Retinal pigment epithelial cell (primary cell): Measurements from ENCODE around the gene LRRTM4.
"Not testable (repeated sequence)": the region's sequence is repeated elsewhere in the genome, so short reads cannot be mapped to it uniquely, and the experiment has no call there.

Experiments
- DNase-seq: peaks from one replicate; pipeline ENCODE4 v3.0.0-alpha.2; 2010; ENCODE audit warnings: low read depth
- H3K4me3 ChIP-seq: 2 replicates; pipeline ENCODE4 v1.5.1; 2011; ENCODE audit warnings: mild to moderate bottlenecking, low read length, control low read depth, moderate library complexity
- TF ChIP-seq, protein P1 (sequence below): conservative IDR thresholded peaks from 2 replicates; pipeline ENCODE4 v1.5.1; 2011; ENCODE audit warnings: low read depth, low read length, control low read depth, inconsistent platforms

The LRRTM4 gene

DNA sequence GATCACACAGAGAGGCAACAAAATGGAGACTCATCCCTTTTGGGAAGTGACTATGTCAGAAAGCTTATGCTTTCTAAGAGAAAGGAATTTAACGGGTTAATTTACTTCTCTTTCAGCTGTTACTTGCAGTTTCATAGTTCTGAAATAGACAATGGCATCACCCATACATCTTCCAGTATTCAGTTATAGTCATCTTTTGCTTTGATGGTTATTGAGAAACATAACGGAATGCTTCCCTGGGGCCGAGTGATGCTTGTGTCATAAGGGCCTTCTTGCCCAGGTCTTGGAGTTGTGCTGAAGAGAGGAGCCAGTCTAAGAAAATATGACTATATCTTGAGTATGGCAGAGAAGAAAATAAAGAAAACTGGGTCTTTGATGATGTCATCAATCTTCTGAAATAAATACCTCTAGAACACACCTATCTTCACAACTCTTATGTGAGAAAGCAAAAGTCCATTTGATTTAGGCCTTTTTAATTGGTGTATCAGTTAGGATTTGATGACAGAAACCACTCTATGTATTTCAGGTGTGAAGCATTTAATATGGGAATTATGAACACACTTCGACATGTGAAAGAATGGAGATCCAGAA lies 328.2 kb downstream of the LRRTM4 start:
- H3K4me3 ChIP-seq: no peak overlapping the region
- TF ChIP-seq, protein P1, sequence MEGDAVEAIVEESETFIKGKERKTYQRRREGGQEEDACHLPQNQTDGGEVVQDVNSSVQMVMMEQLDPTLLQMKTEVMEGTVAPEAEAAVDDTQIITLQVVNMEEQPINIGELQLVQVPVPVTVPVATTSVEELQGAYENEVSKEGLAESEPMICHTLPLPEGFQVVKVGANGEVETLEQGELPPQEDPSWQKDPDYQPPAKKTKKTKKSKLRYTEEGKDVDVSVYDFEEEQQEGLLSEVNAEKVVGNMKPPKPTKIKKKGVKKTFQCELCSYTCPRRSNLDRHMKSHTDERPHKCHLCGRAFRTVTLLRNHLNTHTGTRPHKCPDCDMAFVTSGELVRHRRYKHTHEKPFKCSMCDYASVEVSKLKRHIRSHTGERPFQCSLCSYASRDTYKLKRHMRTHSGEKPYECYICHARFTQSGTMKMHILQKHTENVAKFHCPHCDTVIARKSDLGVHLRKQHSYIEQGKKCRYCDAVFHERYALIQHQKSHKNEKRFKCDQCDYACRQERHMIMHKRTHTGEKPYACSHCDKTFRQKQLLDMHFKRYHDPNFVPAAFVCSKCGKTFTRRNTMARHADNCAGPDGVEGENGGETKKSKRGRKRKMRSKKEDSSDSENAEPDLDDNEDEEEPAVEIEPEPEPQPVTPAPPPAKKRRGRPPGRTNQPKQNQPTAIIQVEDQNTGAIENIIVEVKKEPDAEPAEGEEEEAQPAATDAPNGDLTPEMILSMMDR: no peak
- no peak for DNase-seq

DNA sequence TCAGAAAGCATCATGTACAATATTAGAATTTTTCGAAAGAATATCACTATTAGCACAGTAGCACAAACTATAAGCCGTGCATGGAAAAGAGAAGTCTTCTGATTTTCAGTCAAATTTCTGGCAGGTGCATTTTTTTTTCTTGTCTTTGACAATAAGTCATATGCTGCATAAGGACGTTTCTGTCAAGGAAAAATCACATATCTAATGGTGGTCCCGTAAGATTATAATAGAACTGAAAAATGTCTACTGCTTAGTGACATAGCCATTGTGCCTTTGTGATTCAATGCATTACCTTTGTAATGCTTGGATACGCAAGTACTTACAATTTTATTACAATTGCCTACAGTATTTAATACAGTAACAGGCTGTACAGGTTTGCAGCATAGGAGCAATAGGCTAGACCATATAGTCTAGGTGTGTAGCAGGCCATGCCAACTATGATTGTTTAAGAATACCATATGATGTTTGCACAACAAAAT lies 329.3 kb downstream of the LRRTM4 start:
- TF ChIP-seq, protein P1: no peak

DNA sequence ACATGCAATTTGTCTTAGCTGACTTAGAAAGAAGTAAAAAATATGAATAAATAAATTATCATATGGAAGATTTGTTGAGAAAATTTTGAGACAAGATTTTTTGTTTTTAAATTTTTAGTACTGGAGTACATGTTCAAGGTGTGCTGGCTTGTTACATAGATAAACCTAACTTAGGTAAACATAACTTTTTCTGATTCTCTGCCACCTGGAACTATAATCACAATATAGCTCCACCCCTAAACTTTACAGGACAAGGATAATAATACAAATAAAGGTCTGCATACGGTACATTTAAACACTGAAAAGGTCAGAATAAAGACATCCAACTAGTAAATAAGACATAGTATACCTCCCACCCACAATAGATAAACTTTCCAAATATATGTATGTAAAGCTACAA lies 330.5 kb downstream of the LRRTM4 start:
- TF ChIP-seq, protein P1: no peak
- DNase-seq: no peak
- H3K4me3 ChIP-seq: no peak overlapping the region

More for the DNA sequence above, 329.3 kb downstream of the LRRTM4 start:
- no peak overlapping the region for H3K4me3 ChIP-seq
- no peak for DNase-seq

DNA sequence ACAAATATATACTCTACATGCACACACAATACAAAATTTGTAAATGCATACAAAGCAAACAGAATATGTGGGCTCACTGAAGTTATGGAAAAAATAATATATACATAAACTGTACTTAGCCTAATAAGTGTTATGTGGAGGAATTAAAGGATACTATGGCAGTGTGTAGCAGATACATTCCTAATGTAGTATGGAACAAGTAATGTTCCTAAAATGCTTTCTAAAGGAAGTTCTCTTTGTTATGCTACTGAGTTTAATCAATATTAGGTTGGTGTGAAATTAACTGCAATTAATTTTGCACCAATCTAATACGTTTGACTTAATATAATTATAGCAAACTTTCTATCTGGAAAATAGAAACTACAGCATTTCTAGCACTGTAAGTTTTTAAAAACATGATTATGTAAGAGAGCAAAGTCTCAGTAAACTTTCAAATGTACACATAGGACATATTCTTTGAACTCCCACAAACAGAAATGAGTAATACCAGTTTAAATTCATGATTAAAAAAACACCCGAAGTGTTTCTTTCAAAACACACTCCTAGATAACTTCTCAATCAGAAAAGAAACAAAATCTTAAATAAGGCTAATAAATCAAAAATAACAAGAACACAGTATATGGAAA lies 331.3 kb downstream of the LRRTM4 start:
- no peak overlapping the region for H3K4me3 ChIP-seq
- TF ChIP-seq, protein P1: no peak
- no peak for DNase-seq

DNA sequence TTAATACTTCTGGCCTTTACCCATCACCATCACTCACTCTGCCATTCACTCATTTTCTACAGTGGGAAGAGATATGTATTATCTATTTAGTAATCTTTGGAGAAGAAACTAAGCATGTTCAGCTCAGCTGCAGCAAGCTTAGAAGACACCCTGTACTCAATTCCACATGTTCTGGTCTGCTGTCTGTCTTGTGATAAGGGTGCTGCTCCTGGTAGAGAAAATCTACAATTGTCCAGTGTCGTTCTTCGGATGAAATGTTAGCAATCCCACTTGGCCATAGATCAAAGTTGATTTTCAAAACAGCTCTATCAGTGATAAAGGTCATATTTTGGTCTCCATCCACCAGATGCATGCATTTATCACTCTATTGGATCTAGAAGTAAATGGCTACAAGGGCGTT lies 337.1 kb downstream of the LRRTM4 start:
- no peak for DNase-seq
- TF ChIP-seq, protein P1: no peak
- H3K4me3 ChIP-seq: no peak overlapping the region

DNA sequence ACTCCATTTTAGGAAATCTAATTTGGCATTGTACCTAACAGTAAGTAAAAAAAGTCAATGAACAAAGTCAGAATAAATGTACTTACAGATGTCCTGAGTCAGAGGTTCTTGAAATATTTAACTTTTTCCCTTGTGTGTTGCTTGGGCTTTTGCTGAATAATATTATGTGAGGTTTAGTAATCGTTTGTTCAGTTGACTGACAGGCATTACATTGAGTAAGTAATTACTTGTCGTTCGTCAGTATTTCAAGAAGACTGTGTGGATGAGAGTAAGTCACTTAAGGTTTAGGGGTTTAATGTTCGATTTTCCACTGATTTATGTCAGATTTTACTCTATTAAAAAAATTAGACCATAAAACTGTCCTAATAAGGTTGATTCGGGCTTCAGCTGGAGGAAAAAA lies 342.9 kb downstream of the LRRTM4 start:
- H3K4me3 ChIP-seq: no peak overlapping the region
- DNase-seq: no peak
- TF ChIP-seq, protein P1: no peak

DNA sequence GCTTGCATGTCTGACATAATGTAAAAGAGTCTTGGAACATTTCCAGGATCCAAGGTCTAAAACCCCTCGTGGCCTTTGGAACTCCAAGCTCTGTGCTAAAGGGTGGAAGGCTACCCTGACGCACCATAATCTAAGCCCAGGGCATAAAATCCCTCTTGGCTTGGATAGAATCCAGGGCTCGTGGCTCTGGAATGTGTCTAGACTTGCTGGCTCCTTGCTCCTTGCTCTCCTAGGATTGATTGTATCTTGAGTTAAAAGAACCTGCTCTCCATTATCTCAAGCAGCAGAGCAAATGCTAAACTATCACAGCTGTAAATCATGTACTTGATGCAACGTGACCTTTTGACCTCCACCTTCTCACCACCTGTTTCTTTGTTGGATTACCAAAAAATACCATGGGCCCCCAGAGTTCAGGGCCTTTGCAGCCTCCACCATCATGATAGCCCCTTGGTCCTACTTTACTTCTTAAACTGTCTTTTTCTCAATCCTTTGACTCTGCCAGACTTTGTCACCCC lies 346.9 kb downstream of the LRRTM4 start:
- H3K4me3 ChIP-seq: not testable (repeated sequence)

More for the DNA sequence above, 346.9 kb downstream of the LRRTM4 start:
- DNase-seq: peak; percentile 10
